Panc1 (cell line): Measurements from ENCODE around the gene KCNT1. TPM values are rescaled to one million over a fixed set of nuclear protein-coding genes. Genes with fewer than 3 reads are reported as not detected.
A peak's percentile ranks its signal among the peaks of the same experiment; 100 is the strongest.
"Not testable (repeated sequence)": the region's sequence is repeated elsewhere in the genome, so short reads cannot be mapped to it uniquely, and the experiment has no call there.

Experiments
- ATAC-seq: fragments of 200-7000 bp; cut with Tn5 transposase; 2 replicates; pipeline ENCODE4 v1.9.1; 2020; ENCODE audit warnings: mild to moderate bottlenecking, moderate library complexity
- BruUV-seq: library from RNA; stranded (reverse); fragments of 400-500 nt; replicated peaks from 2 replicates; lab custom pipeline; 2021; lab: Mats Ljungman, UMichigan
- CTCF ChIA-PET: fragments of 300-600 bp; sonication (Branson Sonifier 250); formaldehyde crosslinking; loops from one replicate; lab custom pipeline; 2022; ENCODE audit warnings: antibody characterized with exemption; lab: Charles Lee
- POLR2A ChIA-PET: fragments of 300-600 bp; sonication (Branson Sonifier 250); formaldehyde crosslinking; loops from one replicate; lab custom pipeline; 2022; ENCODE audit warnings: antibody characterized with exemption; lab: Charles Lee
- DNase-seq: peaks from one replicate; pipeline ENCODE4 v3.0.0-alpha.2; 2010; ENCODE audit warnings: low read depth, low spot score
- H3K27ac ChIP-seq: 2 replicates; pipeline ENCODE4 v1.5.1; 2011; ENCODE audit warnings: mild to moderate bottlenecking, low read length, inconsistent platforms
- H3K27me3 ChIP-seq: fragments of 200-500 bp; sonication (Bioruptor generic); 2 replicates; pipeline ENCODE4 v1.6.0; 2014; ENCODE audit warnings: low read length, inconsistent platforms; ENCODE audit not compliant: control insufficient read depth, insufficient read depth
- H3K36me3 ChIP-seq: fragments of 200-500 bp; sonication (Bioruptor generic); 2 replicates; pipeline ENCODE4 v1.5.1; 2014; ENCODE audit warnings: inconsistent platforms, mild to moderate bottlenecking, low read length, moderate library complexity; ENCODE audit not compliant: control insufficient read depth, insufficient read depth
- H3K4me1 ChIP-seq: 2 replicates; pipeline ENCODE4 v1.5.1; 2011; ENCODE audit warnings: inconsistent platforms, mild to moderate bottlenecking, low read length, moderate library complexity; ENCODE audit not compliant: control insufficient read depth, insufficient read depth
- H3K4me3 ChIP-seq, 2 experiments: 2 replicates each; pipeline ENCODE4 v1.5.1; 2011 to 2012; ENCODE audit warnings: low read depth in 2 of 2, low read length in 2 of 2, mild to moderate bottlenecking in 2 of 2, inconsistent platforms in 1 of 2, moderate library complexity in 1 of 2
- H3K9me3 ChIP-seq: fragments of 200-500 bp; sonication (Bioruptor generic); 2 replicates; pipeline ENCODE4 v1.5.1; 2014; ENCODE audit warnings: low read depth, mild to moderate bottlenecking, inconsistent platforms, low read length, moderate library complexity; ENCODE audit not compliant: control insufficient read depth, insufficient read depth
- CTCF ChIP-seq: fragments of 450-650 bp; IDR thresholded peaks from 2 replicates; pipeline ENCODE4 v1.5.1; 2017; ENCODE audit warnings: mild to moderate bottlenecking
- POLR2AphosphoS5 ChIP-seq: IDR thresholded peaks from 2 replicates; pipeline ENCODE4 v1.6.1; 2012; ENCODE audit warnings: mild to moderate bottlenecking, low read depth, low read length, moderate library complexity
- REST ChIP-seq, 2 experiments: IDR thresholded peaks; 2 replicates each; pipeline ENCODE4 v1.6.1; 2011 to 2012; ENCODE audit warnings: low read depth in 2 of 2, control low read depth in 1 of 2, low read length in 1 of 2, mild to moderate bottlenecking in 1 of 2, moderate library complexity in 1 of 2; ENCODE audit not compliant: insufficient read depth in 1 of 2
- SIN3A ChIP-seq: IDR thresholded peaks from 2 replicates; pipeline ENCODE4 v1.6.1; 2012; ENCODE audit warnings: low read depth, mild to moderate bottlenecking, low read length, moderate library complexity, borderline replicate concordance; ENCODE audit not compliant: insufficient read depth
- TCF7L2 ChIP-seq: IDR thresholded peaks from 2 replicates; pipeline ENCODE4 v1.6.1; 2011; ENCODE audit warnings: mild to moderate bottlenecking, low read depth, low read length, inconsistent platforms
- in situ Hi-C: cut with HindIII; loops from 2 replicates; pipeline ENCODE4 v1.10.0; 2016; ENCODE audit warnings: low sequenced_read_pairs, low pct_unique_long_range_greater_than_20kb
- intact Hi-C: fragments of 100-400 bp; cut with micrococcal nuclease; formaldehyde crosslinking; loops from one replicate; pipeline ENCODE4 v1.10.0; 2022; ENCODE audit not compliant: unreplicated experiment
- total RNA-seq: library from RNA; stranded (reverse); gene quantifications from one replicate; pipeline ENCODE4 v1.2.1, GENCODE V29; 2021; ENCODE audit not compliant: unreplicated experiment

The KCNT1 gene
- total RNA-seq, 1 experiment from 2014 or later, result not detected

- H3K27ac ChIP-seq, result no peak overlapping the region
- H3K27me3 ChIP-seq, result no peaks in the 10 kb centered on the region
- no peak overlapping the region for H3K4me3 ChIP-seq
- in situ Hi-C loops, result no loop called here
- CTCF ChIA-PET, result no interaction called here
- no peaks in the 10 kb centered on the region for H3K9me3 ChIP-seq
- DNase-seq, result no peak
- intact Hi-C loops, result no loop called here
- BruUV-seq, result no TSS peak
- peak; percentile 30; the same call in 1 of the 2 replicates for ATAC-seq
- POLR2A ChIA-PET, result no interaction called here
- H3K4me1 ChIP-seq, result no peaks in the 10 kb centered on the region
- no peak for TF ChIP-seq POLR2AphosphoS5
- TF ChIP-seq TCF7L2, result no peak
- H3K36me3 ChIP-seq, result no peaks in the 10 kb centered on the region
Measured at GRCh38 chr9:135671591-135672041, 30.4 kb upstream of the KCNT1 start.

- intact Hi-C loops, H3K36me3 ChIP-seq, in situ Hi-C loops, DNase-seq, ATAC-seq, CTCF ChIA-PET, POLR2A ChIA-PET, H3K4me3 ChIP-seq, BruUV-seq, H3K27me3 ChIP-seq, H3K9me3 ChIP-seq, H3K4me1 ChIP-seq, H3K27ac ChIP-seq: not testable (repeated sequence)
Measured at GRCh38 chr9:135672786-135673185, 29.2 kb upstream of the KCNT1 start.

- ChIA-PET CTCF (no interaction called here), POLR2A (no interaction called here)
- H3K27me3 ChIP-seq, result no peaks in the 10 kb centered on the region
- no TSS peak for BruUV-seq
- H3K27ac ChIP-seq, result no peak overlapping the region
- no peak overlapping the region for H3K4me3 ChIP-seq
- no peaks in the 10 kb centered on the region for H3K36me3 ChIP-seq
- no peak for DNase-seq
- H3K9me3 ChIP-seq, result no peaks in the 10 kb centered on the region
- no peaks in the 10 kb centered on the region for H3K4me1 ChIP-seq
- ATAC-seq, result no peak
- TF ChIP-seq REST (IDR thresholded peaks at IDR 0.05; ENCODE audit: insufficient read depth in 1 of 2, low read depth in 2 of 2, low read length in 1 of 2) (no peak), POLR2AphosphoS5 (no peak), SIN3A (no peak), CTCF (no peak), TCF7L2 (no peak)
- intact Hi-C loops (no loop called here), in situ Hi-C loops (no loop called here)
Measured at GRCh38 chr9:135673941-135674340, 28.0 kb upstream of the KCNT1 start.
